A673 (cell line): Measurements from ENCODE around the gene NAALADL2. TPM values are rescaled to one million over a fixed set of nuclear protein-coding genes. Genes with fewer than 3 reads are reported as not detected.
"Not testable (repeated sequence)": the region's sequence is repeated elsewhere in the genome, so short reads cannot be mapped to it uniquely, and the experiment has no call there.

ENCODE experiments used
- BruUV-seq: library from RNA; stranded (reverse); fragments of 400-500 nt; replicated peaks from 2 replicates; lab custom pipeline; 2021; lab: Mats Ljungman, UMichigan
- CTCF ChIA-PET: fragments of 300-600 bp; sonication (Branson Sonifier 250); formaldehyde crosslinking; loops from one replicate; lab custom pipeline; 2022; ENCODE audit warnings: antibody characterized with exemption; lab: Charles Lee
- POLR2A ChIA-PET: fragments of 300-600 bp; sonication (Branson Sonifier 250); formaldehyde crosslinking; loops from one replicate; lab custom pipeline; 2022; ENCODE audit warnings: antibody characterized with exemption; ENCODE audit not compliant: low non-redundant PET; lab: Charles Lee
- DNase-seq: peaks from one replicate; pipeline ENCODE4 v3.0.0-alpha.2; 2015; ENCODE audit warnings: low spot score
- H3K27ac ChIP-seq: fragments of 200-600 bp; sonication (generic); 2 replicates; pipeline ENCODE4 v1.5.1; 2016; ENCODE audit warnings: mixed run types, low read depth, mild to moderate bottlenecking, mixed read lengths, antibody characterized with exemption, low read length; ENCODE audit not compliant: poor library complexity, severe bottlenecking
- H3K27me3 ChIP-seq: fragments of 200-600 bp; sonication (generic); replicated peaks from 2 replicates; pipeline ENCODE4 v1.6.1; 2017; ENCODE audit warnings: mixed run types, low read depth, mild to moderate bottlenecking, mixed read lengths, antibody characterized with exemption, low read length; ENCODE audit not compliant: insufficient read depth, poor library complexity
- H3K36me3 ChIP-seq: fragments of 200-600 bp; sonication (generic); 2 replicates; pipeline ENCODE4 v1.6.1; 2016; ENCODE audit warnings: mixed run types, mild to moderate bottlenecking, mixed read lengths, antibody characterized with exemption, low read length; ENCODE audit not compliant: insufficient read depth, poor library complexity, severe bottlenecking
- H3K4me1 ChIP-seq: fragments of 200-600 bp; sonication (generic); 2 replicates; pipeline ENCODE4 v1.6.1; 2017; ENCODE audit warnings: mixed run types, mild to moderate bottlenecking, mixed read lengths, antibody characterized with exemption, low read length; ENCODE audit not compliant: insufficient read depth, poor library complexity, severe bottlenecking
- H3K4me3 ChIP-seq: fragments of 200-600 bp; sonication (generic); 2 replicates; pipeline ENCODE4 v1.5.1; 2016; ENCODE audit warnings: low read depth, mixed run types, mild to moderate bottlenecking, mixed read lengths, low read length; ENCODE audit not compliant: poor library complexity, severe bottlenecking
- H3K9me3 ChIP-seq: fragments of 200-600 bp; sonication (generic); 2 replicates; pipeline ENCODE4 v1.6.1; 2016; ENCODE audit warnings: mixed run types, low read depth, mild to moderate bottlenecking, mixed read lengths, antibody characterized with exemption, low read length; ENCODE audit not compliant: poor library complexity, severe bottlenecking
- EZH2 ChIP-seq: fragments of 200-600 bp; sonication (generic); IDR thresholded peaks from 2 replicates; pipeline ENCODE4 v1.6.1; 2017; ENCODE audit warnings: borderline replicate concordance, low read depth, mild to moderate bottlenecking, mixed read lengths, antibody characterized with exemption, low read length; ENCODE audit not compliant: poor library complexity, severe bottlenecking
- intact Hi-C: fragments of 100-400 bp; cut with micrococcal nuclease; formaldehyde crosslinking; loops from one replicate; pipeline ENCODE4 v1.10.0; 2022; ENCODE audit not compliant: unreplicated experiment
- total RNA-seq: library from RNA; stranded (reverse); gene quantifications from 2 replicates; pipeline ENCODE4 v1.2.3, GENCODE V29; 2021
- TF ChIP-seq, protein P1 (sequence below): fragments of 300-800, 200-600 bp; sonication (generic); conservative IDR thresholded peaks from 2 replicates; pipeline ENCODE4 v1.5.1; 2017; ENCODE audit warnings: low read depth, mild to moderate bottlenecking, antibody characterized with exemption, low read length, moderate library complexity, mixed read lengths

The NAALADL2 gene
- total RNA-seq, 1 experiment from 2014 or later, result 0.64 TPM

DNA sequence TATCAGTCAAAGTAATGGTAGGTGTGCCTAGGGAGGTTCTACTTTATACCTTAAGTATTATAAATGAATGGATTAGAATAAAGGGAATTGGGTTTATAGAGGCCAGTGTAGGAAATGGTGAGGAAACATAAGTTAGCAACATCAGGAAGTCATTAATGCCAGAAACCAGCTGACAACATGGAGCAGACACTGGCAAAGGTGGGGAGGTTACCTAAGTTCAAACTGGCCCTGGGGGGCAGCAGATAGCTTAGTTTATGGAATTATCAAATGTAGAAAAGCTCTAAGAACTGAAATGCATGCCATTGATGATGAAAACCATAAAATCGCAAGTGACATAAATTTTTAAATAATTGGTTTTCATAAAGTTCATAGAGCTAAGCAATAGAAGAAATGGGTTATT is 498.6 kb downstream of the NAALADL2 start:
- Histone ChIP-seq H3K27ac (no peak overlapping the region), H3K4me3 (no peak overlapping the region), H3K27me3 (no peaks in the 10 kb centered on the region), H3K4me1 (no peaks in the 10 kb centered on the region), H3K9me3 (no peaks in the 10 kb centered on the region), H3K36me3 (no peaks in the 10 kb centered on the region)
- no peak for TF ChIP-seq EZH2
- TF ChIP-seq, protein P1, sequence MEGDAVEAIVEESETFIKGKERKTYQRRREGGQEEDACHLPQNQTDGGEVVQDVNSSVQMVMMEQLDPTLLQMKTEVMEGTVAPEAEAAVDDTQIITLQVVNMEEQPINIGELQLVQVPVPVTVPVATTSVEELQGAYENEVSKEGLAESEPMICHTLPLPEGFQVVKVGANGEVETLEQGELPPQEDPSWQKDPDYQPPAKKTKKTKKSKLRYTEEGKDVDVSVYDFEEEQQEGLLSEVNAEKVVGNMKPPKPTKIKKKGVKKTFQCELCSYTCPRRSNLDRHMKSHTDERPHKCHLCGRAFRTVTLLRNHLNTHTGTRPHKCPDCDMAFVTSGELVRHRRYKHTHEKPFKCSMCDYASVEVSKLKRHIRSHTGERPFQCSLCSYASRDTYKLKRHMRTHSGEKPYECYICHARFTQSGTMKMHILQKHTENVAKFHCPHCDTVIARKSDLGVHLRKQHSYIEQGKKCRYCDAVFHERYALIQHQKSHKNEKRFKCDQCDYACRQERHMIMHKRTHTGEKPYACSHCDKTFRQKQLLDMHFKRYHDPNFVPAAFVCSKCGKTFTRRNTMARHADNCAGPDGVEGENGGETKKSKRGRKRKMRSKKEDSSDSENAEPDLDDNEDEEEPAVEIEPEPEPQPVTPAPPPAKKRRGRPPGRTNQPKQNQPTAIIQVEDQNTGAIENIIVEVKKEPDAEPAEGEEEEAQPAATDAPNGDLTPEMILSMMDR, result no peak
- ChIA-PET CTCF (no interaction called here), POLR2A (no interaction called here)
- no peak for DNase-seq
- no TSS peak for BruUV-seq
- intact Hi-C loops, result no loop called here

DNA sequence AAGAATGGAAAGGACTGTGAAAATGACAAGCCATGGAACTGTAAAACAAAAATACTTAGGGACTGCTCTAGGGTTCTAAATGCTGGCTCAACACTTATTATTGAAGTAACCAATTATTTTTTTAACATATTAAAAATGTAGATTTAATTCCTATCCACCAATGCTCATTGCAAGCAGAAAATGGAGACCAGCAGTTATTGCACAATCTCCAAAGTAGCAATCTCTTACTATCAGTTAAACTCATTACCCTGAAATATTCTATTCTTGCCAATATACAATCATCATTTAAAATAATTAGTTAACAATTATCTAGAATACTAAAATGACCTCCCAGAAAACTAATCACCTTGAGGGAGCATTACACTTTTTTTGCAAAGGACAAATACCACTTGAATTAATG is 499.8 kb downstream of the NAALADL2 start:
- TF ChIP-seq EZH2, result no peak
- TF ChIP-seq, protein P1, result no peak
- Histone ChIP-seq H3K4me1 (no peaks in the 10 kb centered on the region), H3K27ac (no peak overlapping the region), H3K36me3 (no peaks in the 10 kb centered on the region), H3K27me3 (no peaks in the 10 kb centered on the region), H3K4me3 (no peak overlapping the region), H3K9me3 (no peaks in the 10 kb centered on the region)
- POLR2A ChIA-PET, result no interaction called here
- intact Hi-C loops, result no loop called here
- CTCF ChIA-PET, result no interaction called here
- BruUV-seq, result no TSS peak
- DNase-seq, result no peak

DNA sequence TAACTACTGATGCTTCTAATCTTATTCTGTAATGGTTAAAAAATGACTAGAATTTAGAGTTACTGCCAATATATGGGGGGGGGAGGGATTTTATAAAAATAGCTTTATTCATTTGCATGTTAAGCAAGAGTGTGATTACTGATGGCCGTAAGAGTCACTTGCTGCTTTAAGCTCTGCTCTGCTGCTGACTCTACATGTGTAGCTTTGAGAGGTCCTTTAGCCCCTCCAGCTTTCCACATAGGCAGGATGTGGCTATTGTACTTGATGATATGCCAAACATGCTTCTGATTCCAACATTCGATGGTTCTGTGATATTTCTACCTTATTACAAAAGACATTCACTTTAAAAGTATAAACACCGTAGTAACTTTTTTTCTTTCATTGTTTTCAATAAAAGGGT is 511.3 kb downstream of the NAALADL2 start:
- POLR2A ChIA-PET, intact Hi-C loops, BruUV-seq, DNase-seq, H3K4me1 ChIP-seq, H3K27me3 ChIP-seq, H3K36me3 ChIP-seq, H3K9me3 ChIP-seq, CTCF ChIA-PET, H3K27ac ChIP-seq, H3K4me3 ChIP-seq: not testable (repeated sequence)

DNA sequence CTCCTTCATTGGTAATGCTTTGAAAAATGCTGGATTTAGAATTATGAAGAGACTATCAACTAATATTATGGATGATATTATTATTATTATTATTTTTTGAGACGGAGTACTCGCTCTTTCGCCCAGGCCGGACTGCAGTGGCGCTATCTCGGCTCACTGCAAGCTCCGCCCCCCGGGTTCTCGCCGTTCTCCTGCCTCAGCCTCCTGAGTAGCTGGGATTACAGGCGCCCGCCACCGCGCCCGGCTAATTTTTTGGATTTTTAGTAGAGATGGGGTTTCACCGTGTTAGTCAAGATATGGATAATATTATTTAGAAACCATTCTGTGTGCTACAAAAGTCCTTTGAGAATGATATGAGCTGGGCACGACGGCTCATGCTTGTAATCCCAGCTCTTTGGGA is 512.1 kb downstream of the NAALADL2 start:
- DNase-seq, CTCF ChIA-PET, BruUV-seq: not testable (repeated sequence)

More for the DNA sequence above, 512.1 kb downstream of the NAALADL2 start:
- H3K36me3 ChIP-seq, H3K4me3 ChIP-seq, POLR2A ChIA-PET, H3K9me3 ChIP-seq, H3K4me1 ChIP-seq, intact Hi-C loops, H3K27me3 ChIP-seq, H3K27ac ChIP-seq: not testable (repeated sequence)
